GM18951 (cell line): ENCODE data around the gene CST9.

ENCODE experiments used
- POLR2A ChIP-seq: IDR thresholded peaks from 4 replicates; pipeline ENCODE4 v1.6.1; 2011; ENCODE audit warnings: mild to moderate bottlenecking; ENCODE audit not compliant: insufficient read length, insufficient read depth; ENCODE audit errors: extremely low read depth
- in situ Hi-C: fragments of 300-500 bp; cut with MboI; formaldehyde crosslinking; loops from one replicate; pipeline ENCODE4 v1.12.0; 2022; ENCODE audit warnings: low sequenced_read_pairs, mixed read lengths, inconsistent platforms; ENCODE audit not compliant: unreplicated experiment

CST9 gene

GRCh38 chr20:23632711-23633573, 27.2 kb upstream of the CST9 start:
- no peak for TF ChIP-seq POLR2A
- in situ Hi-C loops = no loop called here

- no peak for TF ChIP-seq POLR2A
- in situ Hi-C loops = no loop called here
Measured at GRCh38 chr20:23631981-23632710, 26.4 kb upstream of the CST9 start.

- in situ Hi-C loops = no loop called here
Measured at GRCh38 chr20:23631226-23631822, 25.6 kb upstream of the CST9 start.

GRCh38 chr20:23630392-23630849, 24.7 kb upstream of the CST9 start:
- in situ Hi-C loops = no loop called here
- TF ChIP-seq POLR2A = no peak

More at GRCh38 chr20:23631226-23631822, 25.6 kb upstream of the CST9 start:
- no peak for TF ChIP-seq POLR2A

GRCh38 chr20:23629542-23630391, 24.1 kb upstream of the CST9 start:
- TF ChIP-seq POLR2A = no peak
- in situ Hi-C loops = no loop called here

GRCh38 chr20:23629017-23629541, 23.4 kb upstream of the CST9 start:
- in situ Hi-C loops = no loop called here
- TF ChIP-seq POLR2A = no peak

GRCh38 chr20:23628402-23629016, 22.8 kb upstream of the CST9 start:
- in situ Hi-C loops = no loop called here

GRCh38 chr20:23627501-23627900, 21.8 kb upstream of the CST9 start:
- in situ Hi-C loops = no loop called here
- TF ChIP-seq POLR2A = no peak

More at GRCh38 chr20:23628402-23629016, 22.8 kb upstream of the CST9 start:
- no peak for TF ChIP-seq POLR2A

GRCh38 chr20:23626040-23626620, 20.4 kb upstream of the CST9 start:
- no peak for TF ChIP-seq POLR2A
- in situ Hi-C loops = no loop called here

GRCh38 chr20:23625236-23625964, 19.7 kb upstream of the CST9 start:
- in situ Hi-C loops = no loop called here
- TF ChIP-seq POLR2A = no peak

GRCh38 chr20:23624324-23624691, 18.6 kb upstream of the CST9 start:
- no peak for TF ChIP-seq POLR2A
- in situ Hi-C loops = loop anchor here (25.0 kb wide), 1 partner anchor 187 kb away; the partner anchor contains the start of gene CSTL1
